Stimulated activated CD8-positive, alpha-beta memory T cell treated with anti-CD3 and anti-CD28 coated beads, Interleukin-12 subunit alpha, Interleukin-12 subunit beta, amount 100 ng/mL, for 1 hour (primary cell): ENCODE results near the gene CNGB1.
"Not testable (repeated sequence)": the region's sequence is repeated elsewhere in the genome, so short reads cannot be mapped to it uniquely, and the experiment has no call there.

Experiments used
- DNase-seq: peaks from one replicate; pipeline ENCODE4 v3.0.0-alpha.2; 2020; ENCODE audit warnings: low read depth

The CNGB1 gene

DNA sequence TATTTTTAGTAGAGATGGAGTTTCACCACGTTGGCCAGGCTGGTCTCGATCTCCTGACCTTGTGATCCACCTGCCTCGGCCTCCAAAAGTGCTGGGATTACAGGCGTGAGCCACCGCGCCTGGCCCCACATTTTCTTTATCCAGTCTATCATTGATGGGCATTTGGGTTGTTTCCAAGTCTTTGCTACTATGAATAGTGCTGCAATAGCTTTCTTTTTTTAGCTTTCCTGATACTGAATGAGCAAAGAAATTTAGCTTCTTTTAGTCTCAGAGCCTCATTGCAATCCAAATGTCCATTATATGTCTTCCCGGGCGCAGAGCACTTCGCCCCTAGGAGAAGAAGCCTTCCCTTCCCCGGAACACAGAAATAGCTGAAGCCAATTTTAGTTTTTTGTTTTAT, 112.9 kb downstream of the CNGB1 start:
- not testable (repeated sequence) for DNase-seq

DNA sequence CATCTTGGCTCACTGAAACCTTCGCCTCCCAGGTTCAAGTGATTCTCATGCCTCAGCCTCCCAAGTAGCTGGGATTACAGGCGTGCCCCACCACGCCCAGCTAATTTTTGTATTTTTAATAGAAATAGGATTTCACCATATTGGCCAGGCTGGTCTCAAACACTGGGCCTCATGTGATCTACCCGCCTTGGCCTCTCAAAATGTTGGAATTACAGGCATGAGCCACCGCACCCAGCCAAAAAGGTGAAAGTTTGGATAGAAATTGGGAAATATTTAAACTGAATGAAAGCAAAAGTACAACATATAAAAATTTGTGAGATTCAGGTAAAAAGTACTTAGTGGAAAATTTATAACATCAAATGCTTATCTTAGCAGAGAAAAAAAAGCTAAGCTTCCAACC, 115.7 kb downstream of the CNGB1 start:
- no peak for DNase-seq

DNA sequence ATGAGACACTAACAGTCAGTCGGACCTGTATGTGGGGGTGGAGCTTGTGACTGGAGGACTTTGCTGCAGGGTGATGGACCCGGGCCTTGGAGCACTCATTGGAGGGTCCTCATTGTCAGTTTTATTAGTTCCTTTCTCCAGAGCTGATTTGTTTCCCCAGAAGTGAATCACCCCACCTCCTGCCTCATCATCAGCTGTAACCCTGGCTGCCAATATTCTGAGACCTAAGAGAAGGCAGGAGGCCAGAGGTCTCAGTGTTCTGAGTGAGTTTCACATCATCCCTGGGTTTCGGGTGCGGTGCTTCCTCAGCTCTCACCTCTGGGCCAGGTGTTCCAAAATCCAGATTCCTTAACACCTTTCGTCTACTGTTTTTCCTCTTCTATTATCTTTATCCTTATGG, 118.7 kb downstream of the CNGB1 start:
- DNase-seq = no peak

DNA sequence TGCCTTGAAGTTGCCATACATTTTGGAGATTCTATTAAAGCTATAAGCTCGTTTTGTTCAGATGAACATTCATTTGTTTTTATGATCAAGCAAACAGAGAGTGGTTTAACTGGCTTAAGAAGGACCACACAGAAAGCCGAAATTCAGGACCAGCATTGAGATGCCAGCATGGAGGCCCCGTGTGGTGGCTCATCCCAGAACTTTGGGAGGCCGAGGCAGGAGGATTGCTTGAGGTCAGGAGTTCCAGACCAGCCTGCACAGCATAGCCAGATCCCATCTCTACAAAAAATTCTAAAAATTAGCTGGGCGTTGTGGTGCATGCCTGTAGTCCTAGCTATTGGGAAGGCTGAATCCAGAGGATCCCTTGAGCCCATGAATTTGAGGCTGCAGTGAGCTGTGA, 122.7 kb downstream of the CNGB1 start:
- no peak for DNase-seq

DNA sequence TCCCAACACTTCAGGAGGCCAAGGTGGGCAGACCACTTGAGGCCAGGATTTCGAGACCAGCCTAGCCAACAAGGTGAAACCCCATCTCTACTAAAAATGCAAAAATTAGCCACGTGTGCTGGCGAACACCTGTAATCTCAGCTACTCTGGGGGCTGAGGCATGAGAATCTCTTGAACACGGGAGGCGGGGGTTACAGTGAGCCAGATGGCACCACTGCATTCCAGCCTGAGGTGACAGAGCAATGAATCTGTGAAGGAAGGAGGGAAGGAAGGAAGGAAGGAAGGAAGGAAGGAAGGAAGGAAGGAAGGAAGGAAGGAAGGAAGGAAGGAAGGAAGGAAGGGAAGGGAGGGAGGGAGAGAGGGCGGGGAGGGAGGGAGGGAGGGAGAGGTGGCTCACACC, 124.0 kb downstream of the CNGB1 start:
- DNase-seq = not testable (repeated sequence)

DNA sequence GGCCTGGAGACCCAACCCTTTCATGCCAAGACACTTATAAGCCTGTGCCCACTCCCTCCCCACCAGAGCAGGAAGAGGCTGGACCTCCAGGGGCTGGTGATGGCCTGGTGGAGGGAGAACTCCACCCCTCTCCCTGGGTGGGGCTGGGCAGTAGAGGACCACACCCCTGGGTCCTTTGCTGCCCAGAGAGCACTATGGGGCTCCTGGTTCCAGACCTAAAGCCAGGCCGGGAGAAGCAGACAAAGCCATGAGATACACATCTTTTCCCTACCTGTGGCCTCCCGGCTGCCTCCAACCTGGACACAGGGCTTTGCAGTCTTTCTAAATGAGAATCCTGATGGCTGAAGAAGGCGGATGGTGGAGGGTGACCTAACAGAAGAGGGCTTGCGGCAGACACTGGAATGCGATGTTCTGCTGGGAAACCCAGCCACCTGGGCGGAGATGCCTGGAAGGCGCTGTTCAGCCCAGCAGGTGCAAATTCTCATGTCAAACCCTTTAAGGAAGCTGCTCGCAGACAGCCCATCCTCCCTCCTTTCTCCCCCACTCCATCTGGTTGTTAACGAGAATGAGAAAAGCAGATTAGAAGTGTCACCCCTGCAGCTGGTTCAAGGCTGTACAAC, 124.7 kb downstream of the CNGB1 start:
- DNase-seq = no peak

DNA sequence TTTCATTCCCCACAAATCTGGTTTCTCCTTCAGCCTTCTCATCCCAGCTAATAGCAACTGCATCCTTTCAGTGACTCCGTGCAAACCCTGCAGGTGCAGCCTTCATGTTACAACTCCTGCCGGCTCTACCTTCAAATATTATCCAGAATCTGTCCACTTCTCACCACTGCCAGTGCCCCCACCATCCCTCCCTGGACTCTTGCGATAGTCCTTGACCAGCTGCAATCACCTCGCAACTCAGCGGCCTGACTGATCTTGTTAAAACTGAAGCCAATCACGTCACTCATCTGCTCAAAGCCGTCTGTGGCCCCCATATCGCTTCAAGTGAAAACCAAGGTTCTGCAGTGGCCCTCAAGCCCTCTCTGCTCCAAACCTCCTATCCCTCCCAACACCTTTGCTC, 125.8 kb downstream of the CNGB1 start:
- no peak for DNase-seq

DNA sequence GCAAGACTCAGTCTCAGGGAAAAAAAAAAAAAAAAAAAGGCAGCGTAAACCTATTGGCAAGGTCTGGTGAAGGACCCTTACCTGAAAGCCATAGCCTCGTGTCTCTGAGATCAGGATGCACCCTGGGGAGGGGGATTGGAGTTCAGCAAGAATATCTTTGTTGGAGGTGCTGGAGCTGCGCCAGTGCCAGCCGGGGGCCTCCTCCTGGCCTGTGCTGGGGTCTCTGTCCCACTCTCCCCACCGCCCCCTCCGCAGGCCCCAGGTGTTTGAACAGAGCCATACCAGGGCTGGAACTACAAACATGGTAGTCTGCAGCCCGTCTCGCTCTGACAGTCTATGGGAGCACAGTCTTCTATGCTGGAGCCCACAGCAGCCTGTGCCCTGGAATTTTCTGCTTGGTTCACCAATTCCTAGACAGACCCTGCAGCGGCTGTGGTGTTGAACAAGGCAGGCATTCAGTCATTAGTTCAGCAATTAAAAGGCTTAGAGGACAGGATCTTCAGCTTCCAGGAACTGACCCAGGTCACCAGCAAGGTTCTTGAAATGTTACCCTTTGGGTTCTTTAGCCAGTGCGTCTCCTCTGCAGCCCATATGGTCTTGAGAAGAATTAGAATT, 126.4 kb downstream of the CNGB1 start:
- DNase-seq = no peak

DNA sequence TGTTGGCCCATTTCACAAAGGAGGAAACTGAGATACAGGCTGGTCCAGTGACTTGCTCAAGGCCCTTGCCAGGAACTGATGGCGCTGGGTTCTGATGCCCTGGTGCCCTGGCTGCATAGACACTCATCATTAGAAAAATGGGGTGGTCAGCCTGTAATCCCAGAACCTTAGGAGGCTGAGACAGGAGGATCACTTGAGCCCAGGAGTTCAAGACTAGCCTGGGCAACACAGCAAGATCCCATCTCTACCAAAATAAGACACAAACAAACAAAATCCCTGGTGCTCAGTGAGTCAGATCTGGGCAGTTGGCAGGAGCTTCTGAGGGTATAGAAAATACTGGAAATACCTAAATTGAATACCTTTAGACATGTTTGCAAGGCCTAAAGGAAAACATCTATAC, 127.5 kb downstream of the CNGB1 start:
- no peak for DNase-seq

DNA sequence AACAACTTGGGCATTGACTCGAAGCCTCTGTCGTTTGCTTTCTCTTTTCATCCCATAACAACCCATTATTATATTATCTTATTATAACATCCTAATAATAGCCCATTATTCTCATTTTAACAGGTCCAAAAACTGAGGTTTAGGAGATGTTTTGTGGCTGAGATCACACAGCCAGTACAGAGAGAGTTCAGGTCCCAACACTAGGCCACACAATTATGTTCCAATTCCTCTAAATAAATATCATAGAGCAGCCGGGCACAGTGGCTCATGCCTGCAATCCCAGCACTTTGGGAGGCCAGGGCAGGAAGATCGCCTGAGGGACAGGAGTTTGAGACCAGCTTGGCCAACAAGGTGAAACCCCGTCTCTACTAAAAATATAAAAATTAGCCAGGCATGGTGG, 128.3 kb downstream of the CNGB1 start:
- no peak for DNase-seq

DNA sequence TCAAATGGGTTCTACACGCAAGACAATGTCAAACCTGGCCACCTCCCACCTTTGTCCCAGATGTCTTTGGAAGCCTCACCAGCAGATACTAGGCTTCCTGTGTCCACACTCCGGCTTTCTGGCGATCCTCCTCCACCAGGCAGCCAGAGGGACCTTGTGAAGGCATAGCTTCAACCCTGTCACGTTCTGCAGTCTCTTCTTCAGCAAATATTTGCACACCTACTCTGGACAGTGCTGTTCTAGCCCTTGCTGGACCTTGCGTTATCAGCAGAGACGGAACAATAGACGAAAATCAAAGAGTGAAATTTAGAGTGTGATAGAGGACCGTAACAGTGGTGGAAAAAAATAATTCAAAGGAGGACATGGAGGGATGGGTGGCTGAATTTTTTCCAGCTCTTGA, 130.1 kb downstream of the CNGB1 start:
- DNase-seq = no peak

DNA sequence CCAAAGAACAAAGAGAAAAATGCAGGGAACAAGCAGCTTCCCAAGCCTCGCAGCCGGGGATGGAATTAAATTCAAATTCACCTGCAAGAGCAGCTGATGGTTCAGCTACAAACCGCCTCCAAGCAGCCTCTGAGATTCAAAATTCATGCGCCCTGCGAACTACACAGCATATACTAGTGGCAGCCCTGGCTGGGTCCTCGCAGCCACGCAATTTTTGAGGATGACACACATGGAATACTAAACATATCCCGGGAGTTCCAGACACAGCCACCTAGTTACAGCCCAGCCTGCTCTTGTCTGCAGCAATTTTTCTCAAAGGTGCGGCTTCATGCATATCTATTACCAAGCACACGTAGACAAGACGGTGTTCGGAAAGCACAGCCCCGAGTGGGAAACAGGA, 132.8 kb downstream of the CNGB1 start:
- no peak for DNase-seq

DNA sequence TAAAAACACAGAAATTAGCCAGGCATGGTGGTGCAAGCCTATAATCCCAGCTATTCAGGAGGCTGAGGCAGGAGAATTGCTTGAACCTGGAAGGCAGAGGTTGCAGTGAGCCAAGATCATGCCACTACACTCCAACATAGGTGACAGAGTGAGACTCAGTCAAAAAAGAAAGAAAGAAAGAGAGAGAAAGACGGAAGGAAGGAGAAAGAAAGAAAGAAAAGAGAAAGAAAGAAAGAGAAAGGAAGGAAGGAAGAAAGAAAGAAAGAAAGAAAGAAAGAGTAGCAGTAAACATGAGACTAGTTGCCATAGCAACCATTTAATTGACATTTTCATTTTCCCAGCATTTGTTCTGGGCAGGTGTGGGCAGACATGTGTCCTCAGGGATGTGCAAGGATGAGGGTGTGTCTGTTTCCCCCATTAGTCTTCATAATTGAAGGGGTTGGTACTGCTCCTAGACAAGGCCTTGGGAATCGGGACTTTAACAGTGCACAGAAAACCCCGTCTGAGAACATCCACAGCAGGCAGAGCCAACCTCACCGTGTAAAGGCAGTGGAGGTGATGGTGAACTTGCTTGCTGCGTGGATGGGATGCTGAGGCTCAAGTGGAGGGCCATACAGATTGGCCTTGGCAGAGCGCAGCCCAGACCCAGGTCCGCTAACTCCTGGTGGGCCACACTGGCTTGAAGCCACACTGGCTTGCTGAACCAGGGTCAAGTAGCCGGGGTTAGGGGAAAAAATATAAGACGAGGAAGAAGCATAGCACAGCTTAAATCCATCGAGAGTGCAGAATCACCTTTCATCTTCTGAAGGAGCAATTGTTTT, 133.4 kb downstream of the CNGB1 start:
- DNase-seq = no peak

DNA sequence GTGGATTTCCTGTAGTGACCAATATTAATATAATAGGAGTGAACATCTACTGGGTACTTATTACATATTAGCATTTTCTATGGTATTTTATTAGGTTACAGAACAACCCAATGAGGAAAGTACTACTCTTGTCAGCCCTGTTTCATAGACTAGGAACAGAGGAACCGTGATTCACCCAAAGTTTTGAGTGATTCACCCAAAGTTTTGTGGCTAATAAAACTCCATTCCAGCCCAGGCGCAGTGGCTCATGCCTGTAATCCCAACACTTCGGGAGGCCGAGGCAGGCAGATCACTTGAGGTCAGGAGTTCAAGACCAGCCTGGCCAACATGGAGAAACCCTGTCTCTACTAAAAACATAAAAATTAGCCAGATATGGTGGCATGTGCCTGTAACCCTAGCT, 135.5 kb downstream of the CNGB1 start:
- not testable (repeated sequence) for DNase-seq

DNA sequence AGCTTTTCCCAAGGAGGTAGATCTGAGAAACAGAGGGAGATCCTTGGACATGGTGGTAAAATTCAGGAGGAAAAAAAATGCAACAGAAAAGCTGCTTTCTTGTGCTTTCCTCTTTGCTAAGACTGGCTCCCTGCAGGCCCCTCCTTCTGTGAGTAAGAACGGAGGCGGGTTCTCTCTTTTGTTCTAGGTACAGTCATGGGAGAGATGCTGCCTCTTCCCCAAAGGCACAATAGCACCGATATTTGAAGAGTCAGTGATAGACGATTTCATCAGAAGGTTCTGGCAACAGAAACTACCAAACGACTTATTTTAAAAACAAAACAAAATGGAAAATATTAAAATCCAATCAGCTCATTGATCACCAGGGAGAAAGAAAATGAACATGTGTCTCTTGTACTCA, 136.0 kb downstream of the CNGB1 start:
- DNase-seq = no peak
